Activated T-helper 1 cell treated with anti-CD3 and anti-CD28 coated beads, Interleukin-12 subunit alpha, Interleukin-12 subunit beta, Interleukin-2, Interleukin-4 antibody, amounts not matched to agents 30 ng/mL and 10 ng/mL and 1 ng/mL, durations not matched to agents 14 hours and 24 hours and 36 hours (primary cell): ENCODE results near the gene SIN3A. TPM values are rescaled to one million over a fixed set of nuclear protein-coding genes. Genes with fewer than 3 reads are reported as not detected.
"Not testable (repeated sequence)": the region's sequence is repeated elsewhere in the genome, so short reads cannot be mapped to it uniquely, and the experiment has no call there.

Experiments
- DNase-seq: peaks from one replicate; pipeline ENCODE4 v3.0.0; 2021; ENCODE audit warnings: low spot score
- H3K27ac Mint-ChIP-seq: one replicate; pipeline ENCODE4 v1.8.0; 2021; ENCODE audit warnings: mild to moderate bottlenecking, mixed read lengths
- H3K27me3 Mint-ChIP-seq: one replicate; pipeline ENCODE4 v1.8.0; 2022; ENCODE audit warnings: mild to moderate bottlenecking, moderate library complexity, mixed read lengths; ENCODE audit not compliant: insufficient read depth
- H3K36me3 Mint-ChIP-seq: one replicate; pipeline ENCODE4 v1.8.0; 2021; ENCODE audit warnings: low read depth, mixed read lengths
- H3K4me1 Mint-ChIP-seq: one replicate; pipeline ENCODE4 v1.8.0; 2021; ENCODE audit warnings: low read depth, mixed read lengths
- H3K4me3 Mint-ChIP-seq: one replicate; pipeline ENCODE4 v1.8.0; 2021; ENCODE audit warnings: mild to moderate bottlenecking, moderate library complexity, mixed read lengths
- H3K9me3 Mint-ChIP-seq: one replicate; pipeline ENCODE4 v1.8.0; 2021; ENCODE audit warnings: mixed read lengths
- intact Hi-C: fragments of 100-400 bp; cut with micrococcal nuclease; formaldehyde crosslinking; loops from one replicate; pipeline ENCODE4 v1.15.1; 2024
- total RNA-seq: library from RNA; stranded (reverse); gene quantifications from 2 replicates; pipeline ENCODE4 v1.2.3, GENCODE V29; 2022

Gene SIN3A
- total RNA-seq, 1 donor from 2014 or later = 97.5 TPM

GRCh38 chr15:75403892-75404291 lies 47.6 kb downstream of the SIN3A start:
- no peak for DNase-seq
- no peaks in the 10 kb centered on the region for H3K27me3 Mint-ChIP-seq
- H3K27ac Mint-ChIP-seq = no peak overlapping the region
- H3K9me3 Mint-ChIP-seq = no peaks in the 10 kb centered on the region
- no peak overlapping the region for H3K4me3 Mint-ChIP-seq
- peaks cover 55% of the 10 kb centered on the region for H3K36me3 Mint-ChIP-seq
- intact Hi-C loops = no loop called here
- peaks cover 9% of the 10 kb centered on the region for H3K4me1 Mint-ChIP-seq

- no peaks in the 10 kb centered on the region for H3K27me3 Mint-ChIP-seq
- H3K27ac Mint-ChIP-seq = no peak overlapping the region
- no peak overlapping the region for H3K4me3 Mint-ChIP-seq
- H3K36me3 Mint-ChIP-seq = peaks cover 52% of the 10 kb centered on the region
- no peak for DNase-seq
- H3K4me1 Mint-ChIP-seq = peaks cover 9% of the 10 kb centered on the region
- no peaks in the 10 kb centered on the region for H3K9me3 Mint-ChIP-seq
- intact Hi-C loops = no loop called here
Measured at GRCh38 chr15:75397494-75397893, 54.0 kb downstream of the SIN3A start.

- intact Hi-C loops = no loop called here
- H3K4me3 Mint-ChIP-seq = no peak overlapping the region
- H3K27me3 Mint-ChIP-seq = no peaks in the 10 kb centered on the region
- H3K27ac Mint-ChIP-seq = no peak overlapping the region
- H3K36me3 Mint-ChIP-seq = peaks cover 53% of the 10 kb centered on the region
- H3K4me1 Mint-ChIP-seq = peaks cover 18% of the 10 kb centered on the region
- no peak for DNase-seq
- no peaks in the 10 kb centered on the region for H3K9me3 Mint-ChIP-seq
Measured at GRCh38 chr15:75389791-75390382, 61.6 kb downstream of the SIN3A start.

GRCh38 chr15:75383986-75384385 lies 67.5 kb downstream of the SIN3A start:
- intact Hi-C loops, H3K27me3 Mint-ChIP-seq, H3K27ac Mint-ChIP-seq, H3K9me3 Mint-ChIP-seq, DNase-seq, H3K4me3 Mint-ChIP-seq: not testable (repeated sequence)
- Mint-ChIP-seq H3K4me1 (peaks cover 18% of the 10 kb centered on the region), H3K36me3 (peaks cover 52% of the 10 kb centered on the region)

DNA sequence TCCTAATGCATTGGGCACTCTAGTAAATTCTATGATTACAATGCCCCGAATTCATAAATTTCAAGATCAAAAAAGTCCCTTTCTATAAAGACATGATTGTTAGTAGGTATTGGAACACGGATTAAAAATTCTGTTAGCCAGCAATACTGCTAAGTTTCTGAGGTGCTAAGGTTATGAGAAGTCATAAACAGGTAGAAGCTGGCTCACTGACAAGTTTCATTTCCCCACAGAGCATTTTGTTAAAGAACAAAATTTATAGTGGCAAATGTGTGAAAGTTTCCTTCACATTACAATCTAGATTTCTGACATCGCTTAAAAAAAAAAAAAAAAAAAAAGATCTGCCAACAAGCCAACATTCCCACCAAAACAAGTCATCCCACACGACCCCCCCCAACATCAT lies 70.7 kb downstream of the SIN3A start:
- peaks cover 3% of the 10 kb centered on the region for H3K4me1 Mint-ChIP-seq

DNA sequence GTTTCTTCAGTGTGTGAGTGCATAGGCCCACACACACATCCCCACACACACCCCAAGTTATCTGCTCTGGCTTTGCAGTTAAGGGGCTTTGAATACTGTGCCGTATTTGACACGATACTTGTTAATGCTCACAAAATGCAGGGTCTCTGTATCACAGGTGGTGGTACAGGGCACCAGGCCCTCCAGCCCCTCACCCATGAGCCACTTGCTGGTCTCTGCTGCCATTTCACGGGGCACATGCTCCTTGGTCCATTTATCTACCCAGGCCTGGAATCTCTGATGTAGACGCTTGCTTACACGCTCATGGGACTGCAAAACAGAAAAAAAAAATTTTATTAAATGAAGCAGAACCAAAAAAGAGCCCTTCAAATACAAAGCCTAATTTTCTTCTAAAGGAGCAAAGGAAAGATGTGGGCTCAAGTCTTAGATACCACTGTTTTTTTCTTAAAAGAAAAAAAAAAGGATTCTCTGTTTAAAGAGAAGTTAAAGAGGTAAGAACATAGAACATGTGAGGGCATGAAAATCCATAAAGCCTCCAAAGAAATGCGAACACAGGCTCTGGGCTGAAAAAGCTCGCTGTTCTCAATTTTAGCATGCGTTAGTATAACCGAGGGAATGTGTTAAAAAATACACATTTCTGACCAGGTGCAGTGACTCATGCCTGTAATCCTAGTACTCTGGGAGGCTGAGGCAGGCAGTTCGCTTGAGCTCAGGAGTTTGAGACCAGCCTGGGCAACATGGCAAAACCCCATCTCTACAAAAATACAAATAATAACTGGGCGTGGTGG lies 79.4 kb downstream of the SIN3A start:
- Mint-ChIP-seq H3K4me1 (peaks cover 16% of the 10 kb centered on the region), H3K36me3 (peaks cover 50% of the 10 kb centered on the region), H3K27me3 (no peaks in the 10 kb centered on the region), H3K9me3 (no peaks in the 10 kb centered on the region), H3K4me3 (no peak overlapping the region), H3K27ac (no peak overlapping the region)
- DNase-seq = no peak
- intact Hi-C loops = no loop called here

More for the DNA sequence above, 70.7 kb downstream of the SIN3A start:
- Mint-ChIP-seq H3K27ac (peak overlapping the region; percentile 8), H3K9me3 (no peaks in the 10 kb centered on the region), H3K36me3 (peaks cover 52% of the 10 kb centered on the region), H3K27me3 (no peaks in the 10 kb centered on the region), H3K4me3 (no peak overlapping the region)
- intact Hi-C loops = no loop called here
- DNase-seq = no peak

DNA sequence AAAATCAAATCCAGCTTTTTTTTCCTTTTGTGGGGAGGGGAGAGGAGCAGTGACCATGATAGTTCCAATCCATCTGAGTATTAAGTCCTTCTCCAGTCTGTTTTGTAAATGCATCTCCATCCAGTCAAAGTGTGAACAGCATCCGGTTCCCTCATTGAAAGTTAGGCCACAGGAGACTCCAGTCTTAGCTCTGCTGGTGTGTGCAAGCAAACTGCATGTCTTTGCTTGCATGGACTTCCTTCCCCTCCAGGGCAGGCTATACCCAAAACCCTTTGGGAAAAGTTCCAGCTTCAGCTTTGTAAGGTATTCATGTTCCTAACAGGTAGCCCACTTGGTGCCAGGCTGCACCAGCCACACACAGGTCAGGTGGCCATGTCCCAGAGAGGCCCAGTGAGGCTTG lies 80.0 kb downstream of the SIN3A start:
- Mint-ChIP-seq H3K27ac (no peak overlapping the region), H3K27me3 (no peaks in the 10 kb centered on the region), H3K36me3 (peaks cover 48% of the 10 kb centered on the region), H3K4me3 (no peak overlapping the region), H3K4me1 (peaks cover 16% of the 10 kb centered on the region), H3K9me3 (no peaks in the 10 kb centered on the region)
- intact Hi-C loops = no loop called here
- DNase-seq = no peak

DNA sequence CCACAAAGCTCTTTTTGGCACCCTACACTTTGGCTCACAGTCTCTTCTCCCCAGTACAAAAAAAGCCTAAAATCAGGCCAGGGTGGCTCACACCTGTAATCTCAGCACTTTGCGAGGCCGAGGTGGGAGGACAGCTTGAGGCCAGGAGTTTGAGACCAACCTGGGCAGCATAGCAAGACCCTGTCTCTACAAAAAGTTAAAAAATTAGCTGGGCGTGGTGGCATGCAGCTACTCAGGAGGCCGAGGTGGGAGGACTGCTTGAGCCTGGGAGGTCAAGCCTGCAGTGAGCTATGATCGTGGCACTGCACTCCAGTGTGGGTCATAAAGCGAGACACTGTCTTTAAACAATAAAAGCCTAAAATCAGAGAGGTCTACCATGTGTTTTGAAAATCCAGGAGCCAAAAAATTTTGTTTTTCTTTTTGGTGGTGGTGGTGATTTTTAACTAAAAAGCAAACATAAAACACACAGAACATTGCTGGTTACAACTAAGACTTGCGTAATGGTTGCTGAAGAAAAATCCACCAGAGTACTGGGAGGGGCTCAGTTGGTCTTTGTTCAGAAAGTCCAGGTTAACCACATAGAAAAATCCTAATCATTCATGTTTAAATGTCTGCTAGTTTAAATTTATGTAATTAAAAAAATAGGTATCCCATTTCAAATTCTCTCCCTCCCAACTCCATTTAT lies 81.5 kb downstream of the SIN3A start:
- Mint-ChIP-seq H3K4me3 (peak overlapping the region; percentile 94), H3K4me1 (peaks cover 16% of the 10 kb centered on the region), H3K9me3 (no peaks in the 10 kb centered on the region), H3K36me3 (peaks cover 37% of the 10 kb centered on the region), H3K27me3 (no peaks in the 10 kb centered on the region), H3K27ac (peak overlapping the region; percentile 92)
- intact Hi-C loops = loop anchor here (2.0 to 5.0 kb wide), 3 partner anchors 23 to 828 kb away; partner anchors contain the start of genes ARID3B and NEIL1
- DNase-seq = no peak

DNA sequence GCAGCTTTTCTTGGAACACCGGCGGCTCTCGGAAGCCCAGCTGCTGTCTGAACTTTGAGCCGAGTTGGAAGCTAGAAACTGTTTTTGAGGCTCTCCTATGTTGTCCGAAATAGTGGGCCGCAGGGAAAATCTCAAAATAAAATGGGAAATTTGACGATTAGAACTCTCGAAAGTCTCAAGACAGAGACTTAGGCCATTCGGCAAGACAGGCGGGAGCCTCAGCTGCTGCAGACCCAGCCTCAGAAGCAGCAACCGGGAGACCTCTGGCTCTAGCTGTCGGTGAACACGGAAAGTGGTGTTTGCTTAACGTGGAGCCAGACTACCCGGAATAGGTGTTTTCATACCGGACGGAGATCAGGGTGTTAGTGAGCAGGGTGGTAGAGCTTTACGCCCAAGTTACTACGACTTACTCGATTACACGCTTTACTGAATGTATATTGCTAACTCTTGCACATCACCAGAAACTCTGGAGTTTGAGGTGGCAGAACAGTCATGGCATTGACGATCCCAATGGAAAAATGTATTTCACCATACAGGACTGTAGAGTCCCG lies 82.7 kb downstream of the SIN3A start:
- no peak for DNase-seq

GRCh38 chr15:75367913-75368688 lies 83.4 kb downstream of the SIN3A start, which contains the start of gene MAN2C1:
Gene MAN2C1 (minus strand): TSS chr15:75368607. CDS start chr15:75368583, 24 bp downstream.
- DNase-seq = peak; percentile 91
- Mint-ChIP-seq H3K36me3 (peaks cover 31% of the 10 kb centered on the region), H3K4me3 (peak within 1 kb of the TSS; percentile 94), H3K27me3 (no peaks in the 10 kb centered on the region), H3K4me1 (peaks cover 16% of the 10 kb centered on the region), H3K9me3 (no peaks in the 10 kb centered on the region), H3K27ac (peak within 1 kb of the TSS; percentile 92)
- intact Hi-C loops = loop anchor here (1.0 to 5.0 kb wide), 10 partner anchors 21 to 826 kb away; partner anchors contain the start of genes ARID3B, COMMD4, IMP3 and NEIL1

More for the DNA sequence above, 82.7 kb downstream of the SIN3A start:
- intact Hi-C loops = loop anchor here (1.0 to 5.0 kb wide), 9 partner anchors 22 to 826 kb away; partner anchors contain the start of genes ARID3B, COMMD4, IMP3 and NEIL1
- Mint-ChIP-seq H3K4me1 (peaks cover 16% of the 10 kb centered on the region), H3K27ac (peak overlapping the region; percentile 92), H3K36me3 (peaks cover 32% of the 10 kb centered on the region), H3K4me3 (peak overlapping the region; percentile 94), H3K9me3 (no peaks in the 10 kb centered on the region), H3K27me3 (no peaks in the 10 kb centered on the region)

GRCh38 chr15:75367406-75367912 lies 84.0 kb downstream of the SIN3A start:
- H3K27me3 Mint-ChIP-seq = no peaks in the 10 kb centered on the region
- intact Hi-C loops = loop anchor here (1.0 to 5.0 kb wide), 3 partner anchors 344 to 825 kb away; partner anchors contain the start of genes ARID3B and PPCDC
- peak overlapping the region; percentile 94 for H3K4me3 Mint-ChIP-seq
- DNase-seq = no peak
- H3K4me1 Mint-ChIP-seq = peaks cover 16% of the 10 kb centered on the region
- peaks cover 29% of the 10 kb centered on the region for H3K36me3 Mint-ChIP-seq
- H3K27ac Mint-ChIP-seq = peak overlapping the region; percentile 68
- H3K9me3 Mint-ChIP-seq = no peaks in the 10 kb centered on the region

- Mint-ChIP-seq H3K4me1 (peaks cover 16% of the 10 kb centered on the region), H3K4me3 (peak overlapping the region; percentile 94), H3K36me3 (peaks cover 29% of the 10 kb centered on the region), H3K27ac (no peak overlapping the region), H3K9me3 (no peaks in the 10 kb centered on the region), H3K27me3 (no peaks in the 10 kb centered on the region)
- no peak for DNase-seq
- intact Hi-C loops = loop anchor here (1.0 to 5.0 kb wide), 3 partner anchors 344 to 825 kb away; partner anchors contain the start of genes ARID3B and PPCDC
Measured at GRCh38 chr15:75367006-75367405, 84.5 kb downstream of the SIN3A start.
